ENCODE data around the gene TMEM44. TPM values are rescaled to one million over a fixed set of nuclear protein-coding genes. Genes with fewer than 3 reads are reported as not detected.

TMEM44 gene
- total RNA-seq, 1 donor from 2014 or later = 44.4 TPM

DNA sequence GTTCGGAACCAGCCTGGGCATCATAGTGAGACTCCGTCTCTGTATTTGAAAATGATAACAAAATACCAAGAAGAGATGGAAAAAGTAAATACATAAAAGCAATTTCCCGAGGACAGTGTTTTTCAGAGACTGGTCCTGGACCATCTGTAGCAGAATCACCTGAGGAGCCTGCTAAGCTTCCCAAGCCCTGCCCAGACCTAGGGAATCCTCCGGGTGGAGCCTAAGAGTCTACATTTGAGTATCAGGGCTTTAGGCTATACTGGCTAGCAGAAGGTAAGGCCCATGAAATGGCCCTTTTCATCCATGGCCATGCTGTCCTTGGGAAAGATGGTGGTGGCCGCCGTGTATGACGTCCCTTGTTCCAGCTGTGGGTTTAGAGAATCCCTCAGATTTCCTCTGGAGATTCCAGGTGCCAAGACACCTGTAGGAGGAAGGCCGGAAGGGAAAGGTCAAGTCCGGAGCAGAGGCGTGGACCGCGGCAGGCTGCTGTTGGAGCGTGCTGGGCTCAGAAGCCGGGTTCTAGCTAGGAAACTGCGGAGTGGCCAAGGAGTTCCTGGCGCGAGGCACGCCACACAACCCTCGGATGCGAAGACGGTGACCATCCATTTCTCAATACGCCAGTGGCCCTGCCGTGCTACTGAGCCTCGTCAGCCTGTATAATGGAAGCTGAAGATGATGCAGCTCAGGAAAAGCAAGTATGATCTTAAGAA is 50.9 kb downstream of the TMEM44 start:
- no peak for DNase-seq (ENCODE audit: low read depth, low spot score)

DNA sequence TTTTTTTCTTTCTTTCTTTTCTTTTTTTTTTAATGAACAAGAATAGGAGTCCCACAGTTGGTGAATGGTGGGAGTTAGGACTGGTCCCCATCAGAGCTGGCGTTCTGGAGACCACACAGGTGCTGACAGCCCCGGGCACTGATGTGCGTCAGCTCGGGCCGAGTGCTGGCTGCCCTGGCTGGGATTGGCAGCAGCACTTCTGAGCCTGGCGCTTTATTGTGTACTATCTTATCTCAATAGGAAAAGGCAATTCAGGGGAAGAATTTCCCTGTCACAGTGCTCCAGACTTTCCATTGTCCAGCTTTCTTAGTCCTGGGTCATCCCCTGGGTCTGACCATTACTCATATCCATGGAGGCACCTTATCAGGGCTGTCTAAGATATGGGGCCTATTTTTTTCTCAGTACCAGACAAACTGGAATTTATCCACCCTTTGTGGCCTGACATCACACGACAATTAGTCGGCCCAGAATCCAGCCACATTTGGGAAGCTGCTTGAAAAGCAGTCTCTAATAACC is 54.1 kb downstream of the TMEM44 start:
- DNase-seq (ENCODE audit: low read depth, low spot score) = peak; percentile 61

DNA sequence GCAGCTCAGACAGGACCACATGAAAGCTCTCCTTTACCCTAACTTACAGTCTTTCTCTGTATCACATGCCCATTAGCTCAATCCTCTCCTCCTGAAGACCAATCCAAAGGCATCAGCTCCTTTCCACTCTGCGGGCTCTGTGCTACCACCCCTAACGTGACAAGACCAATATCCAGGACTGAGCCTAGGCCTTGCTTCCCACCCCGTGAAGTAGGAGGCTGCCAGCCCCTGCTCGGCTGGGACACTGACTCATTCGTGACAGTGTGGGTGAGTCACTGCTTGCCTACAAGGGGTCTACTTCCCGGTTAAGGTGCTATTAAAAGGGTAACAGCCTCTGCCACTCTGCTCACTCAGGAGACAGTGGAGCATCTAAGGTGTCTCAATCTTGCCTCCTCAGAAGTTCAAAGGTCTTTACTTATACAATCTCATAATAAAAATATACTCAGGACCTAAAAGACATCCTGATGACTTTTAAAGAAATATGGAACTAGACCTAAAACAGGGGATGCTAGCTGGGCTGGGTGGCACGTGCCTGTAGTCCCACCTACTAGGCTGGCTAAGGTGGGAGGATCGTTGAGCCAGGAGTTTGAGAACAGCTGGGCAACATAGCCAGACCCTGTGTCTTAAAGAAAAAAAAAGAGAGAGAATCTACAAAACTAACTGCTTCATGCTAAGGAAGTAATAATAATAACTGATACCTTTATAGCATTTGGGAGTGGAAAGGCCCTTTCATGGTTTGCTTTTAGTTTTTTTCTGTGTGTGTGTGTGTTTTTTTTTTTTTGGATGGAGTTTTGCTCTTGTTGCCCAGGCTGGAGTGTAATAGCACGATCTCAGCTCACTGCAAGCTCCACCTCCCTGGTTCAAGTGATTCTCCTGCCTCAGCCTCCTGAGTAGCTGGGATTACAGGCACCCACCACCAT is 55.0 kb downstream of the TMEM44 start:
- DNase-seq (ENCODE audit: low read depth, low spot score) = no peak

DNA sequence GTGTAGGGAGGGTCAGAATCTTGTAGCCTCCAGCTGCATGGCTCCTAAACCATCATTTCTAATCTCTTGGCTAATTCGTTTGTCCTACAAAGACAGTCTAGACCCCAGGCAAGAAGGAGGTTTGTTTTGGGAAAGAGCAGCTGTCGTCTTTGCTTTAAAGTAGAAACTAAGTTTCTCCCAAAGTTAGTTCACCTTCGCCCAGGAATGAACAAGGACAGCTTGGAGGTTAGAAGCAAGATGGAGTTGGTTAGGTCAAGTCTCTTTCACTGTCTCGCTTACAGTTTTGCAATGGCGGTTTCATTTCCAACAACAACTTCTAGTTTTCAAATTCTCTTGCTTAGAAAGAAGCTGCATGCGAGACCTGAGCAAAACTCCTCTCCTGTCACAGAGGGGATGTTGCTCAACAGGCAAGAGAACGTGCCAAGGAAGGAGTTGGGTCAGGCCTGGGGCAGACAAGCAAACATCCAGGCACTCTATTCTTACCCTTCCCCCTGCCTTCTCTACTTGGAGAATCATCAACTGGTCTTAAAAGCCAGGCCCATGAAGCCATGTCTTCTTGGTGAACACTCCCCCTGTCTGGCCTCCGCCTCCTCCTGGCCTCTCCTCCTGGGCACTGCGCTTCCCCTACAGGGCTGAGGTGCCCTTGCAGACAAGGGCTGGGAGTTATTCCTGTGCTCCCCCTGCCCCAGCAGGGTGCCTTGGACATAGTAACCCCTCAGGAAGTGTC is 57.6 kb downstream of the TMEM44 start:
- no peak for DNase-seq (ENCODE audit: low read depth, low spot score)

DNA sequence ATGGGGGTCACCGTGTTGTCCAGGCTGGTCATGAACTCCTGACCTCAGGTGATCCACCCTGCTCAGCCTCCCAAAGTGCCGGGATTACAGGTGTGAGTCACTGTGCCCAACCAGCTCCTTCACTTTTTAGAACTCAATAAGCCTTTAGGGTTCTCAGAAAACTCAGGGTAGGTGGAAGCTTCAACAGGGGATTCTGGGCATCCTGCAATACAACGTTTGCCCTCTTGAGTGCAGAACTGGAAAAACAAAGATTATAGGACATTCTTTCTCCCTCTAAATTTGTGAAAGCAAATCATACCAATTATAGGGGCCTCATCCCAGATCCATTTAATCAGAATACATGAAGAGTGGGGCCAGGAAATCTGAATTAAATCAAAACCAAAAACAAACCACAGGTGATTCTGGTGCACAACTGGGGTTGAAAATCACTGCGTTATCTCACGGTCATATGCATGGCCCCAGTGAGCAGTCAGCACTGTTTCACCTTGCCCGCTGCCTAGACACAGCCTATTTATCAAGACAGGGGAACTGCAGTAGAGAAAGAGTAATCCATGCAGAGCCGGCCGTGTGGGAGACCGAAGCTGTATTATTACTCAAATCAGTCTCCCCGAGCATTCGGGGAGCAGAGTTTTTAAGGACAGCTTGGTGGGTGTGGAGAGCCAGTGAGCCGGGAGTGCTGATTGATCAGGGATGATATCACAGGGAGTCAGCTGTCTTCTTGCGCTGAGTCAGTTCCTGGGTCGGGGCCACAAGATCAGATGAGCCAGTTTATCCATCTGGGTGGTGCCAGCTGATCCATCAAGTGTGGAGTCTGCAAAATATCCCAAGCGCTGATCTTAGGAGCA is 58.4 kb downstream of the TMEM44 start:
- DNase-seq (ENCODE audit: low read depth, low spot score) = no peak

DNA sequence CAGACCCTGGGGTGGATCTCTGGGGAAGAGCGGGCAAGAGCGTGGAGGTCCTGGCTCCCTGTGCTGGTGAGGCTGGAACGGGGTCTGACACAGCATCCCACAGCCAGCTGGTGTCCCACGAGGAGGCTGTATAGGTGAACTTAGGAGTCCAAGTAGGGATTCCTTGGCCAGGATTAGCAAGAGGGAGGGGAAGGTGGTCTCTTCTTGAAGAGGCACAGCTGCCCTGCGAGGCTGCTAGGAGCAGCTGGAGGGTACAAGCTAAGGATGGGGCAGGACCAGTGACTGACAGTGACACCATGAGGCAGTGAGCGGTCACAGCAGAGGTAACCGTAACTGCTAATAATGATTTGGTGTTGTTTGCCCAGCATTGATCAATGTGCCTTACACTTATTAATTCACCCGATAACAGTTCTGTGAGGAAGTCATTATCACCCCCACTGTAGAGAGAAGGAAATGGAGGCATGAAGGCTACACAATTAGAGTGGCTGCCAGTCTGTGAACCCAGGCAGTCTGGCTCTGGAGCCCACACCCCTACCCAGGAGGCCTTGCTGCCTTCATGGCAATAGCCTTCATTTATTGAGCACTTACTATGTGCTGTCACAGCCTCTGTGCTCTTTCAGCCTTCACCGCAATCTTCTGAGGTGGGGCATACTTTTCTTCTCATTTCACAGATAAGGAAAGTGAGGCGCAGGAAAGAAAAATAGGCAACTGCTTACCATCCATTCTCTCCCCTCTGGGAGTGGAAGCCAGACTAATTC is 59.4 kb downstream of the TMEM44 start:
- DNase-seq (ENCODE audit: low read depth, low spot score) = no peak

DNA sequence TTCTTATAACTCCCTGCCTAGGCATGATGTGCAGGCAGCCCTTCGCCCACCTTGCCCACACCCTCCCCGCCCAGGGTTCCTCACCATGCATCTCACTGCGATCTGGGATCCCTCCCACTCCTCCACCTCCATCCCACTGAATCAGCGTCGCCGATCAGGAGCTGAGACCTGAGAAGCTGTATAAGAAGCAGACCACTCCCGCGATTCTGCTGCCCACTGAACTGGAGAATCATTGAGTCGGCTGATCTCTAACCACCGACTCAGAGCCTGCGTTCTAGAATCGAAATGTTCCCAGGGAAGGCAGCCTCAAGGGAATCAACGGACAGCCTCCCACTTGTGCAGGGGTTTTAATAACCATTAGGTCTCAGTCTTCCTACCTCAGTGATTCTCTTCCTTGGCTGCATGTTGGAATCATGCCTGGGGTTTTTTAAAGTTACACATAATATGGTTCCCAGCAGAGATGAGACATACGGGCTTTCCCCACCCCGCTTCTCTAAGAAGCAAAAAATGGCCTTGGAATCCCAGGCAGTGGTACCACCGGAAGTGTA is 60.2 kb downstream of the TMEM44 start:
- no peak for DNase-seq (ENCODE audit: low read depth, low spot score)

DNA sequence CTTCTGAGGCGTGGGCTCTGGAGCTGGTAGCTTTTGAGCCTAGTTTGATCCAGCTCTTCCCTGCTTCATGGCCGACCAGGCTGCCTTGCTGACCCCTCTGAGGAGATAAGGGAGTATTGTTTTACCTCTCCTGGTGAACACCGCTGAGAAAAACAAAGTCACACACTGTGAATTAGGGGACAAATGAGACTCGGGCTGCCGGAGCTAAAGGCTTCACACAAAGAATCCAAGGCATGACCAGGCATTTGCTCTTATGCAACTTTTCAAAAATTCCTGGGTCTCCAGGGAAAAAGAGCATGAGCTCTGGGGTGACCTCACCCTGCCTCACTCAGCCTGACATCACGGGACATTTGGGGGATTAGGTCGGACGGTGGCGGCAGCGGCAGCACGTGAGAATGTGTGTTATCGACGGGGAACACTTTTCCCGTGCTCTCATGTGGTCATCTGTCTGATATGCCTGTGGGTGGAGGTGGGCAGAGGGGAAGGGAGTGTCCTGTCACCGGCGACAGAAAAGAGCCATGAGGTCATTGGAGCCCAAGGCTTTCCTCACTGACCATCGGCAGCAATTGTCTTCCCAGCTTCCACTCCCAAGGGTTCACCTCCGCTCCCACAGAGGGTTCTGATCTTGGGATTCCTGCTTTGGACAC is 61.0 kb downstream of the TMEM44 start:
- no peak for DNase-seq (ENCODE audit: low read depth, low spot score)

DNA sequence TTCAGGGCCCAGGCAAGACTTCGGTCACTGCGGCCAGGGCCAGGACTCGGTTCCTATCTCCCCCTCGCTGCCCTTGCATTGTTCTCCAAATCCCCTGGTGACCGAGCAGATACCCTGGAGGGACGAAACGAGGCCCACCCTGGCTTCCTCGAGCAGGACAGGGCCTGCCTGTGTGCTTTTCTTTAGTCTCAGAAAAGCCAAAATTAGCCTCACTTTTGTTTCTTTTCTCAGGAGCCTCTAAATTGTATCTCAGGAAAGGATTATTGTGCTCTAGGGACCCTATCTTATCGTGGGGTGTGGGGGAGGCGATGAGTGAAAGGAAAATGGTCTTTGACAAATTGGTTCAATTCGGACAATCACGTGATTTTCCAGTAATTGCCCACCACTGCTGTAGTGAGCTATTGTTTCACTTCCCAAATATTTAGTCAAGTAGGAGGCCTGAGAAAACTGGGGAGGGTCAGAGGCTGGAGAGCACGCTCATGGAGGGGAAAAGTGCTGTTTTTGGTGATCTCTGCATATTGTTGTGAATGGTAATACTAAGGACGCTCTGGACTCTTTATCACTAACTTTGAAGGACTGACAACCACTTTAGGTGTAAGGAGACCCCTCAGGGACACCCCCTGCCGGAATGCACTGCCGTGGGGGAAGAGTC is 61.6 kb downstream of the TMEM44 start:
- DNase-seq (ENCODE audit: low read depth, low spot score) = no peak

DNA sequence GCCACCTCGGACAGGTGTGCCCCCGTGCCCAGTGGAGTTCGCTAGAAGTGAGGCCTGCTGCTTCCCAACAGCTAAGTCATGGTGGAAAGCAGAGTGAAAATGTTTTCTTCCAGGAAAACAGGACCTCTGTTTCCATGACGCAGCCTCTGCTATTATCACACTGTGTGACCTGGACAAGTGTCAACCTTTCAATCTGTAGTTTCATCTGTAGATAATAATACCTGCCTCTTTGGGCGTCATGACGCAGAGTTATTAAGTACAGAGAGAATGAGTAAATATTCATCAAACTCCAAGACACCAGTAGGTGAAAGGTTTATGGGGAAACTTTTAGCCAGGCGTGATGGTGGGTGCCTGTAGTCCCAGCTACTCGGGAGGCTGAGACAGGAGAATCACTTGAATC is 62.3 kb downstream of the TMEM44 start:
- DNase-seq (ENCODE audit: low read depth, low spot score) = no peak

DNA sequence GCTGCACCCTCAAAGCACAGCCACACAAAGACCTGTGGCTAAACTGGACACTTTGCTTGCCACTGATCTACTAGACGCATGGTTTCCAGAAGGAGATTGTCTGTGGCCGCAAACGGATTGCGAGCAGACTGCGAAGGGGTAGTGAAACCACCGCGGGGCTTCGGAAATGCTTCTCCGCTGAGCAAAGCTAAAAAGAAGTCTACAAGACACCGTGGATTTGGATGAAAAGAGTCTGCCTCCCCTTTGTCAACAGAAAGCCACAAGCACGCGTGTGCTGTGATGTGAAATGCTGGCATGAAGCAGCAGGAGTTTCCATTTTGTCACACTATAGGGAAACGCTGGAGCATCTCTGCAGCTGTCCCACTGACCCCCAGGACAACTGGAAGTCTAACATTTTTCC is 63.0 kb downstream of the TMEM44 start:
- DNase-seq (ENCODE audit: low read depth, low spot score) = no peak

DNA sequence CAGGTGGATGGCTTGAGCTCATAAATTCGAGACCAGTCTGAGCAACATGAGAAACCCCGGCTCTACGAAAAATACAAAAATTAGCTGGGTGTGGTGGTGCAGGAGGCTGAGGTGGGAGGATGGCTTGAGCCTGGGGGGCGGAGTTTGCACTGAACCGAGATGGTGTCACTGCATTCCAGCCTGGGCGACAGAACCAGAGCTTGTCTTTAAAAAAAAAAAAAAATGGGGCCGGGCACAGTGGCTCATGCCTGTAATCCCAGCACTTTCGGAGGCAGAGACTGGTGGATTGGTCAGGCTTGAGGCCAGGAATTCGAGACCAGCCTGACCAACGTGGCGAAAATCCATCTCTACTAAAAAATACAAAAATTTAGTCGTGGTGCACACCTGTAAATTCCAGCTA is 64.0 kb downstream of the TMEM44 start:
- DNase-seq (ENCODE audit: low read depth, low spot score) = no peak

DNA sequence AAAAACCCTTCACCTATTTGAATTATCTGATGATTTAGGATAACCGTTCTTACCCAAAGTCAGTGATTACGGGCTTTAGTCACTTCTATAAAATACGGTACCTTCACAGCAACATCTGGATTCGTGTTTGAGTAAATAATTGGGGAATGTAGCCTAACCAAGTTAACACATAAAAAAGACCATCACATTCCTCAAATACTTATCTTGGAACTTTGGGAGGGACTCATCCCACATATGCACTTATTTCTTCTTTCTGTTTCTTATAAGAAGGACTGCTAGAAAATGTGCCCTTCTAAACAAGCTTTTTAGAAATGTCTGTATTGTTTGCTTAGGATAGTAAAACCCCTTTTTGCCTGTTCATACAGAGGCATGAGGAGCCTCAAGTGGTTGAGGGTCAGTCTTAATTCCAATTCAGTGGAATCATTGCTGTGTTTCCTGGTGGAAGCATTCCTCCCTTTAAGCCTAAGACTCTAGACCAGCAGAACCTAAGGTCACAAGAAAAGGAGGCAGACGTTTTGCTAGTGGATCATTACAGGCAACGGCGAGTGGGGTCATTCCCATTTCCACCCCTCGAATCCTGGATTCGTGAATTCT is 67.5 kb downstream of the TMEM44 start:
- no peak for DNase-seq (ENCODE audit: low read depth, low spot score)

DNA sequence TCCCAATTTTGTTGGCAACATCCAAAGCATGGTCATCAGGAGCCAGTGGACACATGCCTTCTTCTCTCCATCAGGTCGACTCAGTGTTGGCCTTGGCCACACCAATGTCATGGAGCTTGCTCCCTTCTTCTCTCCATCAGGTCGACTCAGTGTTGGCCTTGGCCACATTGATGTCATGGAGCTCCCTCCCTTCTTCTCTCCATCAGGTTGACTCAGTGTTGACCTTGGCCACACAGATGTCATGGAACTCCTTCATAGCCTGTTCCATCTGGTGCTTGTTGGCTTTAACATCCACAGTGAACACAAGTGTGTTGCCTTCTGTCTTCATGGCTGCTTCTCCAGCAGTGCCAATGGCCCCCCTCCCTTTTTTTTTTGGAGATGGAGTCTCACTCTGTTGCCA is 70.2 kb downstream of the TMEM44 start:
- DNase-seq (ENCODE audit: low read depth, low spot score) = no peak

DNA sequence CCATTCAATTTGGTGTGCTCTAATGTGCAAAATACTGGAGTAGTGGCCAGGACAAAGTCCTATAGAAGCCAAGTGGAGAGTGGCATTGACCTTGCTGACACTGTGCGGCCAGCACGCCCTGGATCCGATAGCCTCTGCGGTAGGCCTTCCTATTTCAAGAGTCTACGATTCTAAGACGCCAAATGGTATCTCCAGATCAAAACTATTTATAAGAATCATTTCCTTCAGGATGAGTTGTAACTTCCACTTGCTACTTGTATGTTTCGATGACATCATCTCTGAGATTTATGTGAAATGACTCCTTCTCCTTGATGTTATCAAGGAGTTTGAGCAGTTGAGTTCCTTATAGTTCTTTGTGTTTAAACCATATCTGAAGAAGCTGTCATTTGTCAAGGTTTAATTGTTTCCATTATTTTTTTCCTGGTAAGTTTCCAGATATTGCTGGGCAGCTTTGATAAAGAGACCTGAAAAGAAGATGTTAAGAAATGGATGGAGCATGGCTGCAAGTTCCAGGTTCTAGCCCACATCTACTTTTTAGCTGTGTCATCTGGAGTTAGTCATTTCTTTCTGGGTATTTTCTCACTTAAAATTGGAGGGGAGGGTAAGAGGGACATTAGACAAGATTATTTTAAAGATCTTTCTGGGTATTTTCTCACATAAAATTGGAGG is 71.8 kb downstream of the TMEM44 start:
- DNase-seq (ENCODE audit: low read depth, low spot score) = peak; percentile 78

DNA sequence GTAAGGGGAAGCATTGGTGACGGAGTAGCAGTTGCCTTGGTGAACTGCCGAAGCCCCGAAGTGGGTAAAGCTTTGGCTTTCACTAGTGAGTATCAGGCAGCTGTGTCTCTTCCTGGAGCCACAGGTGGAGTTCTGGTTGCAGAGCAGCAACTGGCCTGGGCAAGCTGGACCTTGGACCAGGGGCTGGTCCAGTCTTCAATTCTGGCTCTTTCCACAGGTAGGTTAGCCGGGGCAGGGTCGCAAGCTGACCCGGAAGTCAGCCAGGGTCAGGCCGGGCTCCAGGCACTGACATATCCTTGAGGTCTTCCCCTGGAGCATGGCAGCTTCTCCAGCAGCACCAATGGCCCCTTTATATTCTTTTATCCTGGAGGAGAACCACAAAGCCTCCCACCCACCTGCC is 73.2 kb downstream of the TMEM44 start:
- DNase-seq (ENCODE audit: low read depth, low spot score) = no peak

DNA sequence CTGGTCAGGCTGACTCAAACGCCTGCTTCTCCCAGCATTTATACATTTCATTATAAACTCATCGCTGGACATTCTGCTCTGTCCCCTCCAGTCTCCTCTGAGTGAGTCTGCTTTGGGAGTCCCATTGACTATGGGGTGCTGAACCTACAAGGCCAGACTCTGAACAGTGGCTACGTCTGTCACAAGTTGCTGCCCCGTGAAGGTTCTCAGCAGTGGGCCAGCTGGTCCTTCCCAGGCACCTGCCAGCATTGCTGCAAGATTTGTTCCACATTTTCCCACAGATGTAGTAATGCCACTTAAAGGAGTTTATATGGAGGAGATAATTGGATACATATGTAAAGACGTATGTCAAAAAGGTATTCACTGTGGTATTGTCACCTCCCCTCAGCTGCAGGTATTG is 73.7 kb downstream of the TMEM44 start:
- DNase-seq (ENCODE audit: low read depth, low spot score) = no peak

Measured in pulmonary artery endothelial cell (primary cell).